GM23248 (cell line): Measurements from ENCODE around the gene ZBTB48.

Experiments used
- EZH2 ChIP-seq: fragments of 200-600 bp; sonication (generic); IDR thresholded peaks from 2 replicates; pipeline ENCODE4 v1.6.1; 2018; ENCODE audit warnings: antibody characterized with exemption, mild to moderate bottlenecking; ENCODE audit not compliant: insufficient read depth, poor library complexity, severe bottlenecking
- EZH2phosphoT487 ChIP-seq: fragments of 200-600 bp; sonication (generic); IDR thresholded peaks from 2 replicates; pipeline ENCODE4 v1.6.1; 2018; ENCODE audit warnings: antibody characterized with exemption, moderate library complexity, mild to moderate bottlenecking, low read depth; ENCODE audit not compliant: insufficient read depth

- no peak for TF ChIP-seq EZH2phosphoT487
- no peak for TF ChIP-seq EZH2
Measured at GRCh38 chr1:6572653-6573383, 7.0 kb upstream of the ZBTB48 start.
